Sigmoid colon (tissue), 7 donors: Measurements from ENCODE around the gene PHACTR3. TPM values are rescaled to one million over a fixed set of nuclear protein-coding genes. Genes with fewer than 3 reads are reported as not detected.

Experiments used
- DNase-seq: peaks from one replicate; pipeline ENCODE4 v3.0.0-alpha.2; 2019
- H3K27ac ChIP-seq, 4 donors: fragments of 200-600 bp; sonication (generic); one replicate each; pipeline ENCODE4 v1.5.1; 2016 to 2019; ENCODE audit warnings: mild to moderate bottlenecking in 1 of 4
- H3K27me3 ChIP-seq, 3 donors: fragments of 200-600 bp; sonication (generic); one replicate each; pipeline ENCODE4 v1.5.1; 2019; ENCODE audit warnings: mild to moderate bottlenecking in 1 of 3
- H3K36me3 ChIP-seq, 4 donors: fragments of 200-600 bp; sonication (generic); one replicate each; pipeline ENCODE4 v1.5.1; 2016 to 2019
- H3K4me1 ChIP-seq, 4 donors: fragments of 200-600 bp; sonication (generic); one replicate each; pipeline ENCODE4 v1.5.1; 2017 to 2019
- H3K4me3 ChIP-seq, 4 donors: fragments of 200-600 bp; sonication (generic); one replicate each; pipeline ENCODE4 v1.5.1; 2017 to 2019; ENCODE audit warnings: mild to moderate bottlenecking in 2 of 4, moderate library complexity in 1 of 4
- H3K9me3 ChIP-seq, 4 donors: fragments of 200-600 bp in 3 of 4; sonication (generic) in 3 of 4; one replicate each; pipeline versions ENCODE4 v1.5.1 to v1.6.1; 2013 to 2019
- CTCF ChIP-seq, 4 experiments: fragments of 450-650 bp in 3 of 4; fragments of 200-600 bp in 1 of 4; IDR thresholded peaks; one replicate each; pipeline ENCODE4 v1.5.1; 2016 to 2019; ENCODE audit warnings: antibody characterized with exemption in 4 of 4, mild to moderate bottlenecking in 3 of 4, moderate library complexity in 2 of 4
- EP300 ChIP-seq, 4 donors: sonication (generic); formaldehyde crosslinking; IDR thresholded peaks; one replicate each; pipeline ENCODE4 v1.6.1; 2017; ENCODE audit warnings: antibody characterized with exemption in 4 of 4
- POLR2A ChIP-seq, 2 donors: fragments of 450-650 bp; IDR thresholded peaks; one replicate each; pipeline ENCODE4 v1.6.1; 2016; ENCODE audit warnings: antibody characterized with exemption in 2 of 2, mild to moderate bottlenecking in 2 of 2, moderate library complexity in 2 of 2
- POLR2AphosphoS5 ChIP-seq, 4 donors: sonication (generic); formaldehyde crosslinking; IDR thresholded peaks; one replicate each; pipeline ENCODE4 v1.6.1; 2017; ENCODE audit warnings: antibody characterized with exemption in 4 of 4
- WGBS, 2 donors: extraction: QIAGEN DNeasy Blood & Tissue Kit; methylation state at CpG; one replicate each; pipeline ENCODE4 v1.1.7; 2013; 5-methylcytosine and 5-hydroxymethylcytosine counted together
- intact Hi-C: fragments of 100-400 bp; cut with DNase I; formaldehyde crosslinking; loops from one replicate; pipeline ENCODE4 v1.15.1; 2023
- polyA plus RNA-seq, 3 donors: library from polyadenylated mRNA; stranded (reverse); fragments of 200-250 nt; gene quantifications; one replicate each; pipeline ENCODE4 v1.2.3, GENCODE V29; 2013
- total RNA-seq, 4 donors: library from RNA; depleted of rRNA; stranded (reverse); fragments of >200 nt; gene quantifications; one replicate each; pipeline ENCODE4 v1.1.0, GENCODE V29; 2016
- donor health status: healthy with polysubstance abuse.
- donor health status: Bipolar disorder and iron deficiency.
- donor health status: healthy.

Gene PHACTR3
- total and polyA plus RNA-seq, 7 donors, result under 0.01 to 1.5 (median 0.81) TPM

- DNase-seq, result peak; percentile 28
- no peaks in the 10 kb centered on the region for H3K4me1 ChIP-seq
Measured at GRCh38 chr20:59632541-59633113, 28.3 kb downstream of the PHACTR3 start.

GRCh38 chr20:59633656-59634251 lies 29.4 kb downstream of the PHACTR3 start:
- Histone ChIP-seq H3K36me3 (no peaks in the 10 kb centered on the region), H3K27ac (no peak overlapping the region), H3K9me3 (no peaks in the 10 kb centered on the region), H3K27me3 (no peaks in the 10 kb centered on the region), H3K4me3 (no peak overlapping the region), H3K4me1 (no peaks in the 10 kb centered on the region)
- peak; percentile 8 for DNase-seq
- intact Hi-C loops, result no loop called here
- WGBS, 2 donors, result 90 to 92% methylated on average over 6 of the region's 6 CpGs
- TF ChIP-seq POLR2AphosphoS5 (IDR thresholded peaks at IDR 0.05) (no peak), EP300 (IDR thresholded peaks at IDR 0.05) (no peak), CTCF (IDR thresholded peaks at IDR 0.05) (no peak), POLR2A (IDR thresholded peaks at IDR 0.05) (no peak)

More at GRCh38 chr20:59632541-59633113, 28.3 kb downstream of the PHACTR3 start:
- no peak overlapping the region for H3K27ac ChIP-seq
- H3K9me3 ChIP-seq, result no peaks in the 10 kb centered on the region
- no peak for TF ChIP-seq CTCF (IDR thresholded peaks at IDR 0.05)
- TF ChIP-seq POLR2AphosphoS5 (IDR thresholded peaks at IDR 0.05), result no peak
- no peak for TF ChIP-seq POLR2A (IDR thresholded peaks at IDR 0.05)
- TF ChIP-seq EP300 (IDR thresholded peaks at IDR 0.05), result no peak
- no peak overlapping the region for H3K4me3 ChIP-seq
- intact Hi-C loops, result no loop called here
- H3K36me3 ChIP-seq, result no peaks in the 10 kb centered on the region
- H3K27me3 ChIP-seq, result peaks cover 0 to 3% (median 0%) of the 10 kb centered on the region in 3 donors
- 85 to 91% methylated on average over 8 of the region's 8 CpGs for WGBS, 2 donors

GRCh38 chr20:59634435-59635005 lies 30.2 kb downstream of the PHACTR3 start:
- TF ChIP-seq POLR2A (IDR thresholded peaks at IDR 0.05) (no peak), CTCF (IDR thresholded peaks at IDR 0.05) (no peak)

GRCh38 chr20:59636766-59637370 lies 32.5 kb downstream of the PHACTR3 start:
- peak; percentile 6 for DNase-seq
- no peaks in the 10 kb centered on the region for H3K36me3 ChIP-seq
- 57 to 73% methylated on average over 3 of the region's 3 CpGs for WGBS, 2 donors
- H3K9me3 ChIP-seq, result no peaks in the 10 kb centered on the region
- H3K27ac ChIP-seq, result no peak overlapping the region
- H3K4me3 ChIP-seq, result no peak overlapping the region
- H3K27me3 ChIP-seq, result no peaks in the 10 kb centered on the region
- intact Hi-C loops, result no loop called here
- TF ChIP-seq CTCF (IDR thresholded peaks at IDR 0.05) (no peak), EP300 (IDR thresholded peaks at IDR 0.05) (no peak)
- H3K4me1 ChIP-seq, result no peaks in the 10 kb centered on the region

More at GRCh38 chr20:59634435-59635005, 30.2 kb downstream of the PHACTR3 start:
- Histone ChIP-seq H3K4me1 (no peaks in the 10 kb centered on the region), H3K9me3 (no peaks in the 10 kb centered on the region), H3K4me3 (no peak overlapping the region), H3K36me3 (no peaks in the 10 kb centered on the region), H3K27ac (no peak overlapping the region), H3K27me3 (no peaks in the 10 kb centered on the region)
- intact Hi-C loops, result no loop called here
- 74 to 81% methylated on average over 18 of the region's 18 CpGs for WGBS, 2 donors
- peak; percentile 22 for DNase-seq
